Stimulated activated CD4-positive, alpha-beta T cell treated with anti-CD3 and anti-CD28 coated beads, Interleukin-2, amount 100 ng/mL, for 48 hours (primary cell): ENCODE data around the gene LEUTX.
"Not testable (repeated sequence)": the region's sequence is repeated elsewhere in the genome, so short reads cannot be mapped to it uniquely, and the experiment has no call there.

Experiments used
- DNase-seq, 2 donors: peaks; one replicate each; pipeline ENCODE4 v3.0.0-alpha.2; 2020

The LEUTX gene, protein sequence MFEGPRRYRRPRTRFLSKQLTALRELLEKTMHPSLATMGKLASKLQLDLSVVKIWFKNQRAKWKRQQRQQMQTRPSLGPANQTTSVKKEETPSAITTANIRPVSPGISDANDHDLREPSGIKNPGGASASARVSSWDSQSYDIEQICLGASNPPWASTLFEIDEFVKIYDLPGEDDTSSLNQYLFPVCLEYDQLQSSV

DNA sequence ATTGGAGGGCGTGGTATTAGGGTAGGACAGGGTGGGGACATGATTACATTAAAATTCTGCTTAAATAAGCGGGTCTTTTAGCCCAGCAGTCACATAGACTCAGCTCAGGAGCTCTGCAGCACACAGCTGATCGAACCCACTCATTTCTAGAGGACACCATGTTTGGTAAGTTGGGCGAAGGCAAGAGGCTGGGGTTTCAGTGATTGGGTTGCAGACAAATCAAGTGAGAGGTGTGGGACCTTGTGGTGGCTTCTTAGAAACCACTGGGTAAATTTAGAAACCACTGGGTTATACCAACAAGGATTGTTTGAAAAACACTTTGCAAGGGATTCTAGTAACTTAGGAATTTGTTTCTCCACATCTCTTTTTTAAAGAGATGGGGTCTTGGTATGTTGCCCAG is at the start of gene LEUTX:
LEUTX (plus strand) TSS at position 92 of the 400 bp plus-strand sequence; CDS start at position 159, 67 bp downstream.
- peak in 1 of 2 donors; percentile 12 for DNase-seq

DNA sequence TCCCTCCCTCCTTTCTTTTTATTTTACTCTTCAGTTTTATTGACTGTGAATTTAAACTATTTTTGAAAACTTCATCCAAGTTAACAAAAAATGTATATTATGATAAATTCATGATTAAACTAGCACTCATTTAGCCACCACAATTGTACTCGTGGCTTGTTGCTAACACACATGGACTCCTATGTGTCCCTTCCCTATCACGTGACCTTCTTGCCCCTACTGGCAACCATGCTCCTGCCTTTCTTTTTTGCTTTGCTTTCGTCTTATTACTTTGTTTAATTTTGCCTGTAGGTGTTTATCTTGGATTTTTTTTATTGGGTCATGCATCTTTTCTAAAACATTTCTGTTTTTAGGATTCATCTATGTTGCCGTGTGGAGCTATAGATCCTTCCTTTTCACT is 49.1 kb upstream of the LEUTX start:
- no peak for DNase-seq

DNA sequence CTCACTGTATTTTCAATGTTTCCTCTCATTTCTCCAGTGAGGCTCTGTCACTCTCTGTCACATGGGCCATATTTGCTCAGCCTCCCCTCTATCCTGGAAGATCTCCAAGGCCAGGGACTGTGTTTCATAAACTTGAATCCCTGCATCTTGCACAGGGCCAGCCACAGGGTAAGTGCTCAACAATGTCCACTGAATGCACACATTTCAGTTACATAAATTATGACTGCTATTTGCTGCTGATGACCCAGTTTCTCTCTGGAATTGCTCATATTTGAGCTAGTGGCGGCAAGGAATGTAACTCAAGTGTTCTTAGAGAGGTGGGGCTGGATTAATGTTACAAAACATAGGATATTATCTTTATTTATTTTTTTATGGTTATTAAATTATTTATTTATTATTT is 47.0 kb upstream of the LEUTX start:
- no peak for DNase-seq

DNA sequence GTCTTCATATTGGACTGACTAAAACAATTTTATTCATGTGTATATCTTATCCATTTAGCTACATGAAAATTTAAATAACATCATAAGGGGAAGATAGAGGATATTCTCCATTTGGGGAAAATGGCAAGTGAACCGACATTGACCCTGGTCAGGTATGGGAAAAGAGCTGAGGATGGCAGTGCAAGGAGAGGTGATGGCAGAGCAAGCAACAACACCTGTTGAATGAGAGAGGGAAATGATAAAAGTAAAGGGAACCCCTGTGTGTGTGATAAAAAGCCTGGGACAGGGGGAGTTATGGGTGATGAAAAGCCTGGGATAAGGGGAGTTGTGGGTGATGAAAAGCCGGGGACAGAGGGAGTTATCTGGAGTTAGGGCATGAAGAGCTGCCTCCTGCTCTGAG is 44.8 kb upstream of the LEUTX start:
- no peak for DNase-seq

DNA sequence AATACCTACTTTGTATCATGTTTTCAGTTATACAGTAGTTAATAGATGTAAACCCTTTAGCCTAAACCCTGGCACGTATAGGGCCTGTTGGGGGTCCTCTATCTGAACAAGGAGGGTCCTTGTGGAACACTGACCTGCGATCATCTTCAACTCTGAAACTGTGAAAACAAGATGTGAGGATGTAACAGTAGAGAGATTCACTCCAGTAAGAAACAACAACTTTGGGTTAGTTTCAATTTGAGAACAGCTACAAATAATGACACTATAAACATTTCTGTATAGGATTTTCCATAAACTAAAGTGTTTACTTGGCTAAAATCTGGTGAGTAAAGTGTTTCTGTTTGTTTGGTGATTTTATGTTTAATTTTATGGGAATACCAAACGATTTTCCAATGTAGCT is 43.0 kb upstream of the LEUTX start:
- DNase-seq = no peak

DNA sequence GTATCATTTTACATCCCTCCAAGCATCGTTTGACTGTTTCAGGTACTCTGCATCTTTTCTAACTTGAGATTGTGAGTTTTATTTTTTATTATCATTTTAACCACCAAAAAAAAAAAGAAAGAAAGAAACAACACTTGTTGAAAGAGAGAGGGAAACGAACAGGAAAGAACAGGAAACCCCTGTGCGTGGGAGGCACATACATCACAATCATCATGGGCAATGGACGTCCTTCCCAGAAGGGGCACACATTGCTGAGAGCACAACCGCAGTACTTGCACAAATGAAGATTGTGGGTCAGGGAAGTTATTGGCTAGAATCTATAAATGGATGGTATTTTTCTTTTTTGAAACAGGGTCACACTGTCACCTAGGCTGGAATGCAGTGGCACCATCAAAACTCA is 42.6 kb upstream of the LEUTX start:
- DNase-seq = no peak

DNA sequence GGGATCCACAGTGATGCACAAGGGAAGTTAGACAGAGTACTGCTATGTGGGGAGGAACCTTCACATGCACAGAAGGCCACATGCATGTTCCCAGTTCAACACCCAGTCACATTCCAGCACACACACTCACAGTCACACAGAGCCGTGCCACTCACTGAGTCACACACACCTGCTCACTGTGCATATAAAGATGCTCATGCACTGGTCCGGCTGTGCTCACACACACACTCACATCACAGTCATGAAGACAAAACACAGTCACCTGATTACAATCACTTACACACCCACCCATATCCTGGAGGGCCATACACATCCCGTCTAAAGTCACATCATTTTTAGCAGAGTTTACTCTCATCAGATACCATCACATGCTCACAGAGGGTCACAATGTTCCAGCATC is 41.3 kb upstream of the LEUTX start:
- DNase-seq = no peak

DNA sequence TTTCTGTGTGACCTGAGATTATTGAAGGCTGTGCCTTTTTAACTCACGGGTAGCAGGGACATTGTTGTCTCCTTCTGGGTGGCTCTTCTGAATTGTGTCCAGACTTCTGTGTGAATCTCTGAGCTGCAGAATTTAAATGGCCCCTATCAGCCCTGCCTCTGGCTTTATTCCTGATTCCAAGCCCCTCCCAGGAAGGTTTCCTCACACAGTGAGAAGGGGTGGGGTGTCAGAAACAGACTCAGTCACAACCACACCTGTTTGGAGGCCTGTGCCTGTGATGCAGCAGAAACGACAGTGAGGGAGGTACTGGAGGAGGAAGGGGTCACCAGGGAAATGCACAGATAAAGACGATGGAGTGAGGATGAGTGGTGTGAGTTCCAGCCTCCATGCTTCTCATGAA is 40.8 kb upstream of the LEUTX start, which contains the start of gene CLC:
CLC (minus strand) TSS at position 139 of the 400 bp plus-strand sequence; CDS start at position 62, 77 bp downstream.
- no peak for DNase-seq

DNA sequence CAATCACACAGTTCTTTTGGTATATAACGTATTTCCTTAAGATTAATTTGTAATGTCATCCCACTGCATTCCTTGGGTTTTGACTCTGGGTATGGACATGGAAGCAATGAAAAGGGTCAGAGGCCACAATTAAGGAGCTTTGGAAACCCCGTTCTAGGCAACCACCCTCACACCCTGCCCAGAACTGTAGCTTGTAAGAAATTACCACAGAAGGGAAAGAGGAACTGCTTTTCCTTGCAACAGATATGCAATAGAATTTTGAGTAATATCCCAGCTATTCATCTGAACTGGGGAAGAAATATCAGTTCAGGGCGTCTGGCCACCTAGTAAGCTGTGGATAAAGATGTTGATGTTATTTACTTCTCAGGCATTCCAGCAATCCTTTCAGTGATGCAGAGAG is 39.8 kb upstream of the LEUTX start:
- DNase-seq = no peak

DNA sequence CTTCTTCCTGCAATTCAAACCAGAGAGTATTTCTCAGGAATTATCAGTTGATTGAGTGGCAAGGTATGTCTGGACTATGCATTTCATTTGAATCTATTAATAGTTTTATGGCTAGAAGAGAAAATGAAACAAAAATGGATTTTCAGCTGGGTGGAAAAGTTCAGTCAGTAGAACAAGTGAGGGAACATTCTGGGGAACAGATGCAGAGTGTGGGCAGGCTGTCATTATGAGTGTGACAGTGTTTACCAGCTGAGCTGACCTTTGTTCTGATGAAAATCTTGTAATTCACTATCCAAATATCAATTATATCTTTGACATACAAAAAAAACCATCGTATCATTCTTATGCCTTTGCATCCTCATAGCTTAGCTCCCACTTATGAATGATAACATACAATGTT is 38.3 kb upstream of the LEUTX start:
- no peak for DNase-seq

DNA sequence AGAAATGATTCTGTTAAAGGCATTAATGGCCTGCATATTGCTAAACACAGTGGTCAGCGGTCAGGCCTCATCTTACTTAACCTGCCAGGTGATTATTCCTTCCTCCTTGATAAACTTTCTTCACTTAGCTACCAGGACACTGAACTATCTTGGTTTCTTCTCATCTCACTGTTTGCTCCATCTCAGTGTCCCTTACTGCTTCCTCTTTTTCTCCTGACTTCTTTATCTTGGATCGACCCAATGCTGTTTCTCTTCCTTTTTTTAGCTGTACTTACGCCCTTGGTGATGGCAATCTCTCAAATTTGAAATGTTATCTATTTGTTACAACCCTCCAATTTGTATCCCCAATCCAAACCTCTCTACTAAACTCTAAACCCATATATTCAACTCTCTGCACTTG is 33.0 kb upstream of the LEUTX start:
- no peak for DNase-seq

DNA sequence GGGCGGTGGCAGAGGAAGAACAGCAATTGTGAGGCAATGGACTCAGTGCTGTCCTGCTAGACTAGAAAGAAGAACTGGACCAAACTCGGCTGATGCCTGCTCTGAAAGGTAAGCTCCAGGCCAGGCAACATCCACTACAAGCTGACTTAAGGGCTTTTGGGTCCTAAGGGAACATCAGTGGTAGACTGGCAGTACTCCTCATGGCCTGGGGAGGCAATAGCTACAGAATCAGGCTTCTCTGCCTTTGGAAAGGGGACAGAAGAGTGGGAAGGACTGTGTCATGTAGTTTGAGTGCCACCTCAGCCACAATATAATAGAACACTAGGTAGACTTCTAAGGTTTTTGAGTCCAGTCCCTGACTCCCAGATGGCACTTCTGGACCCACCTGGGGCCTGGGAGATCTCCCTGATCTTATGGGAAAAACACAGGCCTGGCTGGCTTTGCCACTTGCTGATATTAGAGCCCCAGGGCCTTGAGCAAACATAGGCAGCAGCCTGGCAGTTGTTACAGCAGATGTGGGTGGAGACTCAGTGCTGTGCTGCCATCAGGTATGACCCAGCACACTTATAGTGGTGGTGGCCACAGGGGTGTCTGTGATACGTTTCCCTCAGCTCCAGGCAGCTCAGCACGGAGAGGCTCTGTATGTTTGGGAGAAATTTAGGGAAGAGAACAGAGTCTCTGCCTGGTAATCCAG is 31.7 kb upstream of the LEUTX start:
- no peak for DNase-seq

DNA sequence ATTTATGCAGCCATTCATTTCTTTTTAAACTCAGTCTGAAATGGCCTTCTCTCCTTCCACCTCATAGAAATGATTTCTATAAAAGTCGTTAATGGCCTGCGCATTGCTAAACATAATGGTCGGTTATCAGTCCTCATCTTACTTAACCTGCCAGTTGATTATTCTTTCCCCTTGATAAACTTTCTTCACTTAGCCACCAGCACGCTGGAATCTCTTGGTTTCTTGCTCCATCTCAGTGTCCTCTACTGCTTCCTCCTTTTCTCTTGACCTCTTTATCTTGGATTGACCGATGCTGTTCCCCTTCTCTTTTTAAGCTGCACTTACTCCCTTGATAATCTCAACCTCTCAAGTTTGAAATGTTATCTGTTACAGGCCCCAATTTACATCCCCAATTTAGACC is 28.7 kb upstream of the LEUTX start:
- DNase-seq = no peak

DNA sequence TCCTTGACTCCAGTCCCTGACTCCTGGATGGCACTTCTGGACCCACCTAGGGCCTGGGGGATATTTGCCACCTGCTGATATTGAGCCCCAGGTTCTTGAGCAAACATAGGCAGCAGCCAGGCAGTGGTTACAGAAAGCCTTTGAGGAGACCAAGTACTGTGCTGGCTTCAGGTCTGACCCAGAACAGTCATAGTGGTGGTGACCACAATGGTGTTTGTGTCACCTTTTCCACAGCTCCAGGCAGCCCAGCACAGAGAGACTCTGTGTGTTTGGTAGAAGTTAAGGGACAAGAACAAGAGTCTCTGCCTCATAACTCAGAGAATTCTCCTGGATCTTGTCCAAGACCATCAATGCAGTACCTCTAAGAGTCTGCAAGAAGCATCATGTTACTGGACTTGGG is 26.3 kb upstream of the LEUTX start:
- DNase-seq = no peak

DNA sequence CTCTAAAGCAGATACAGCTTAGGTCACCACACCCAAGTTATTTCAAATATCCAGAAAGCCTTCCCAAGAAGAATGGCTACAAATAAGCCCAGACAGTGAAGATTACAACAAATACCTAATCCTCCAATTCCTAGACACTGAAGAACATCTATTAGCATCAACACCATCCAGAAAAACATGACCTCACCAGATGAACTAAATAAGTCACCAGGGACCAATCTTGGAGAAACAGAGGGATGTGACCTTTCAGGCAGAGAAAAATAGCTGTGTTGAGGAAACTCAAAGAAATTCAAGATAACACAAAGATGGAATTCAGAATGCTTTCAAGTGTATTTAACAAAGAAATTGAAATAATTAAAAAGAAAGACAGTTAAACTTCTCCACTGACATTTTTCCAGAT is 25.9 kb upstream of the LEUTX start:
- DNase-seq = no peak

DNA sequence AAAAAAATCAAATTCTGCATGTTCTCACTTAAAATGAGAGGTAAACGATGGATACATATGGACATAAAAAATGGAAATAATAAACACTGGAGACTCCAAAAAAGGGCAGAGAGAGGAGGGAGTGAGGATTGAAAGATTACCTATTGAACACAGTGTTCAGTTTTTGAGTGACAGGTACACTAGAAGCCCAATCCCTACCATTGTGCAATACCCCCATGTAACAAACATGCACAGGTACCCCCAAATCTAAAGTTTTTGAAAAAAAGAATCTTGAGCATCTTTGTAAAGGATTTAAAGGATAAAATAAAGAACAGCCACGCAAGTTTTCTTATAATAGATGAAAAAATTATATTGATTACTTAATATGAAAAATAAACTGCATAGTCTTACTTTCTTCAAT is 24.1 kb upstream of the LEUTX start:
- DNase-seq = no peak

DNA sequence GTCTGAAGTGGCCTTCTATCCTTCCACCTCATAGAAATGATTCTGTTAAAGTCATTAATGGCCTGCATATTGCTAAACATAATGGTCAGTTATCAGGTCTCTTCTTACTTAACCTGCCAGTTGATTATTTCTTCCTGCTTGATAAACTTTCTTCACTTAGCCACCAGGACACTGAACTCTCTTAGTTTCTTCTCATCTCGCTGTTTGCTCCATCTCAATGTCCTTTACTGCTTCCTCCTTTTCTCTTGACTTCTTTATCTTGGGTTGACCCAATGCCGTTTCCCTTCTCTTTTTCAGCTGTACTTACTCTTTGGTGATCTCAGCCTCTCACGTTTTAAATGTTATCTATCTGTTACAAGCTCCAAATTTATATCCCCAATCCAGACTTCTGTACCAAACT is 23.7 kb upstream of the LEUTX start:
- no peak for DNase-seq

DNA sequence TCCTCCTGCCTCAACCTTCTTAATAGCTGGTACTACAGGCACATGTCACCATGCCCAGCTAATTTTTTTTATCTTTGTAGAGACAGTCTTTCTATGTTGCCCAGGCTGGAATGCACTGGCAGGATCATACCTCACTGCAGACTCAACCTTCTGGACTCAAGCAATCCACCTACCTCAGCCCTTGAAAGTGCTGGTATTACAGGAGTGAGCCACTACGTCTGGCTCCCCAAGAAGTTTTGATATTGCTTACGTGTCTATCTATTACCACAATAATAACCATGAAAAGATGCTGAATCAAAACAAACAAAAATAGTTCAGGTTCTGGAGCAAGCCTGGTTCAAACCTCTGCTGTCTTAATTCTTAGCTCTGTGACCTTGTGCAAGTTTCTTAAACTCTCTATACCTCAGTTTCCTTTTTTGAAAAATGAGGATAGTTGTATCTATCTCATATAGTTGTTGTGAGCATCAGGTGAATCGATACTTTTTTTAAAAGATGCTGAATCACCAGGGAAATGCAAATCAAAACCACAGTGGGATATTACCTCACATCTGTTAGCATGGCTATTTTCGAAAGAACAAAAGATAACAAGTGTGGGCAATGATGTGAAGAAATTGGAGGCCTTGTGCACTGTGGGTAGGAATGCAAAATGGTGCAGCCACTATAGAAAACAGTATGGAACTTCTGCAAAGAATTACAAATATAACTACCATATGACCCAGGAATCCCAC is 19.0 kb upstream of the LEUTX start:
- DNase-seq = no peak

DNA sequence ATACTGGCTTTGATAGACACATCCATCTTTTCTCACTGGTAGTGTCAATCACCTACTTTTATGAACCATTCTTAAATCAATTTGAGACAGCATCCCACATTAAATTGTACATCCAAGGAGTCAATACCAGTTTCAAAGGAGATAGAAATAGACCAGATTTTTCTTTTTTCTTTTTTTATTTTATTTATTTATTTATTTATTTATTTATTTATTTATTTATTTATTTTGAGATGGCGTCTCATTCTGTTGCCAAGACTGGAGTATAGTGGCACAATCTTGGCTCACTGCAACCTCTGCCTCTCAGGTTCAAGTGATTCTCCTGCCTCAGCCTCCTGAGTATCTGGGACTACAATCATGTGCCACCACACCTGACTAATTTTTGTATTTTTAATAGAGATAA is 16.8 kb upstream of the LEUTX start:
- DNase-seq = not testable (repeated sequence)

DNA sequence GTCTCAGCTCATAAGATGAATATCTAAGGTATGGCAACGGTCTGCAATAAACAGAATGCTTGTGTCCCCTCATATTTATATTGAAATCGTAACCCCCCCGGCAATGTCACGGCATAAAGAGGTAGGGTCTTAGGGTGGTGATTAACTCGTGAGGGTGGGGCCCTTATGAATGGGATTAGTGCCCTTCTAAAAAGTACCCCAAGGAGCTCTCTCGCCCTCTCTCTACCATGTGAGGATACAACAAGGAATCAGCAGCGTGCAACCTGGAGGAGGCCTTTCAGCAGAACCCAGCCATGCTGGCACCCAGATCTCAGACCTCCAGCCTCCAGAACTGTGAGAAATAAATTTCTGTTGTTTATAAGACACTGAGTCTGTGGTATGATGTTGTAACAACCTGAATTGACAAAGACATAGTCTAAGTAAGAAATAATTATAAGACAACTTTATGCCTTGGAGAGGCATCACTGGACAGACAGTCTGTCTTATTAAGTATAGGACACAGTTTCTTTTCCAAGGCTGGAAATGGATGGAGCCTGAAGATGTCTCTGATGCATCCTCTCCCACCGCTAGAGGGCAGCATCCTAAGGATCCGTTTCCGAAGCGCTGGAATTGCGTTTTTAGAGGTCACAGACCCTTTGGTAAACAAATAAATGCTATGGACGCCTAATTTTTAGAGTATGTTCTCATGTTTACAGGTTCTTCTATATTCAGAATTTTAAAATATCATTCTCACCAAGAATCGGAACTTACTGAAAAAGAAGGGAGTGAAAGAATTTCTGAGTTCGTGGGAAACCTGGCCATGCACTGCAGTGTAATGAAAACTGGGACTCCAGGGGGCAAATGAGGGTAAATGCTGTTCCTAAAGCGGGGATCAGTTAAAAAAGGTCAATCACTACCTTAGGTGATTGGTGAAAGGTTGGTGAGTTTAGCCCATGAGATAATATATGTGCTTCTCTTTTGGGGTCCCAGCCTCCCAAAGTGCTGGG is 13.3 kb upstream of the LEUTX start:
- peak; percentile 52 to 56 for DNase-seq

DNA sequence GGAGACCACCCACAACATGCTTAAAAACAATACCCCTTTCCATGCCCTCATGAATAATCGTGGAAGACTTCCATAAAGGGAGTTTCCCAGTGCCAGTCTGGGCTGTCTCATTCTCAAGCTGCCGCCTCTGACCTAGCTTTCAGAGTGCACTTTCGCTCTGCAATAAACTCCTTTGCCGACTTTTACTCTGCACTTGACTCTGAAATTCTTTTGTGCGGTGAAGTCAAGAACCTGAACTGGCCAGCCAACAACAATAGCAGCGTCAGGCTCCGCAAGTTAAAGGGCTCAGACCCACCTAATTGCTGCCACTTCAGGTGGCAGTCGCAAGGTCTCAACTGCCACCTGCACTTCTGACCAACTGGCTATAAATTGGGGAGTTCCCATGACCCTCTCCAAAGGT is 10.3 kb upstream of the LEUTX start:
- no peak for DNase-seq

DNA sequence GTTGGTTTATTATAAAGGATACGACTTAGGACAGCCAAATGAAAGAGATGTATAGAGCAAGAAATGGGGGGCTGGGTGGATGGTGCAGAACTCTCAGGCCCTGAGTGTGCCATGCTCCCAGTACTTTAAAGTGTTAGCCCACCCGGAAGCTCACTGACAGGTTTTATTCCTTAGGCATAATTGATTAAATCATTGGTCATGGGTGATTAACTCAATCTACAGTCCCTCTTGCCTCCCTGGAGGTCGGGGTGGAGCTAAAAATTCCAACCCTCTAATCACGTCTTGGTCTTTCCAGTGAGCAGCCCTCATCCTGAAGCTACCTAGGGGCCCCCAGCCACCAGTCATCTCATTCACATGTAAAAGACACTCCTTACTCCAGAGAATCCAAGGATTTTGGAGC is 9.9 kb upstream of the LEUTX start:
- DNase-seq = no peak

DNA sequence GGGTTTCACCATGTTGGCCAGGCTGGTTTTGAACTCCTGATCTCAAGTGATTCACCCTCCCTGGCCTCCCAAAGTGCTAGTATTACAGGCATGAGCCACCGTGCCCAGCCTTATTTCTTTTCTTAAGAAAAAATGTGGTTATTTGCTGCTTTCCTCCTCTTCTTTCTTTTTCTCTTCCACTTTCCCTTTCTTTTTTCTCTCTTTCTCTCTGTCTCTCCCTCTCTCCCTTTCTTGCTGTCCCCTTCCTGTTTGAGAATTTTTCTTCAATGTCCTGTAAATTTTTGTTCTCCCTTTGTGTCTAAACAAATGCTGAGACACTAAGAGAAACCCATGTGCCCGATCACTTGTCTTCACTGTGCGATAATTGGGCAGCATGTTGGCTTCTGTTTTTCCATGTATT is 2.2 kb downstream of the LEUTX start:
- DNase-seq = no peak
